ENCODE results near the gene NECAB2.

Gene NECAB2

GRCh38 chr16:83959656-83960434 lies 8.2 kb upstream of the NECAB2 start:
- no peak for TF ChIP-seq CTCF (conservative IDR thresholded peaks at IDR 0.05; ENCODE audit: low read depth, low read length)
- no peak overlapping the region for H3K4me3 ChIP-seq (ENCODE audit: low read length)

GRCh38 chr16:83960521-83961249 lies 7.4 kb upstream of the NECAB2 start:
- H3K4me3 ChIP-seq (ENCODE audit: low read length): no peak overlapping the region
- no peak for DNase-seq (ENCODE audit: low read depth)

More at GRCh38 chr16:83959656-83960434, 8.2 kb upstream of the NECAB2 start:
- DNase-seq (ENCODE audit: low read depth): no peak

GRCh38 chr16:83961591-83961990 lies 6.5 kb upstream of the NECAB2 start:
- TF ChIP-seq CTCF (conservative IDR thresholded peaks at IDR 0.05; ENCODE audit: low read depth, low read length): no peak
- no peak for DNase-seq (ENCODE audit: low read depth)
- H3K4me3 ChIP-seq (ENCODE audit: low read length): no peak overlapping the region

More at GRCh38 chr16:83960521-83961249, 7.4 kb upstream of the NECAB2 start:
- TF ChIP-seq CTCF (conservative IDR thresholded peaks at IDR 0.05; ENCODE audit: low read depth, low read length): no peak

- no peak for TF ChIP-seq CTCF (conservative IDR thresholded peaks at IDR 0.05; ENCODE audit: low read depth, low read length)
- no peak for DNase-seq (ENCODE audit: low read depth)
- H3K4me3 ChIP-seq (ENCODE audit: low read length): no peak overlapping the region
Observed at GRCh38 chr16:83963277-83964119, 4.5 kb upstream of the NECAB2 start.

GRCh38 chr16:83964684-83965443 lies 3.2 kb upstream of the NECAB2 start:
- no peak for TF ChIP-seq CTCF (conservative IDR thresholded peaks at IDR 0.05; ENCODE audit: low read depth, low read length)

GRCh38 chr16:83965444-83966152 lies 2.4 kb upstream of the NECAB2 start:
- TF ChIP-seq CTCF (conservative IDR thresholded peaks at IDR 0.05; ENCODE audit: low read depth, low read length): no peak
- DNase-seq (ENCODE audit: low read depth): no peak
- no peak overlapping the region for H3K4me3 ChIP-seq (ENCODE audit: low read length)

More at GRCh38 chr16:83964684-83965443, 3.2 kb upstream of the NECAB2 start:
- no peak for DNase-seq (ENCODE audit: low read depth)
- H3K4me3 ChIP-seq (ENCODE audit: low read length): no peak overlapping the region
